HG03442 (cell line): ENCODE results near the gene EHD4.
A peak's percentile ranks its signal among the peaks of the same experiment; 100 is the strongest.

ENCODE experiments used
- ATAC-seq: cut with Tn5 transposase; IDR thresholded peaks from one replicate; pipeline ENCODE4 v1.9.1; 2021; ENCODE audit warnings: mild to moderate bottlenecking, moderate library complexity; ENCODE audit not compliant: unreplicated experiment

Gene EHD4

GRCh38 chr15:41939986-41940385, 32.4 kb downstream of the EHD4 start:
- ATAC-seq: no peak

DNA sequence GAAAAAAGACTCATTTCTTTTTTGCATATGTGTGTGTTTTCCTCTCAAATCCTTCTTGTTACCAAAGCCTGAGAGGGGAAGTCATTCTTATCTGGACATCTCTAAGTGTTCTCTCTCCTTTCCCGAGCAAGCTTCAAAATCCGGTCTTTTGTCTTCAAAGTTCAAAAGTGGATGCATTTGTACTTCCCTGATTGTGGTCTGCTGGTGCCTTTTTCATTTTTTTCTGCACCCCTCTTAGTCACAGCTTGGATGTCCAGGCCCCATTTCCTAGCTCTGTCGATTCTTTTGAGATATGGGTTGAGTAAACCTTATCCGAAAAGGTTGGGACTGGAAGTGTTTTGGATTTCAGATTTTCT, 34.8 kb downstream of the EHD4 start:
- no peak for ATAC-seq

DNA sequence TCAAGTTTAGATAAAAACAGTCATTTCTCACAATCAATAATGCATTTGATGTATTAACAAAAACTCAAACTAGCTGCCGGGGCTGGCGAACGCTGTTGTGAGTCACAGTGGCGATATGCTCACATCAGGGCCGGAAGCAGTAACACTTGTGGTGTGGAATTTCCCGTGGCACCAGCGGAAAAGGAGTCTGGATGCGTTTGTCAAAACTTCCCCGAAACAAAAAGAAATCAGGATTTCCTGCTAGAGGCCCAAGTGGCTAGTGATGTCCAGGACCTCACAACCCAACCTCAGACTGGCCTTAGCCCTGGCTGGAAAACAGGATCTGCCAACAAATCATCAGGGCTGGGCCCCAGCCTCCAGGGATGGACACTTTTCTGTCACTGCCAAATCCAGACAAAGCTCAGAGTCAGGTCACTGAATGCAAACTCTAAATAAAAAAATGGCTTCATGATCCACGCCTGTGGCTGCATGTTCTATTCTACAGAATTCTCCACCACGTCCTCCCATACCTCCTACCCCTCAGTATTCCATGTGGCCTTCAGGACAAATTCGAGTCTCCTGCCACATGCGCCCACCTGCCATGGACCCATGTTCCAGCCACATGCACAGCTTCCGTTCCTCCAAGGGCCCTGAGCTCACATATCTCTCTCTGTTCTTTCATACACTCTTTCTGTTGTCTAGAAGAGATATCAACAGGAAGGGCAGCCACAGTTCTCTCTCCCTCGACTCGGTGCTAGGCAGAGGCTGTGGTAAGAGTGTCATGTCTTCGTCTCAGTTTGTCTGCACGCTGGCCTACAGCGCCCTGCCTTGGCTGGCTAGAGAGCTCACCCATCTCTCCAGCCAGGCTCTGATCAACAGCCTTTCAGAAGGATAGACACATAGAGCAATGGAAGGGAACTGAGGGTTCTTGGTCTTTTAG, 35.4 kb downstream of the EHD4 start:
- ATAC-seq: no peak

DNA sequence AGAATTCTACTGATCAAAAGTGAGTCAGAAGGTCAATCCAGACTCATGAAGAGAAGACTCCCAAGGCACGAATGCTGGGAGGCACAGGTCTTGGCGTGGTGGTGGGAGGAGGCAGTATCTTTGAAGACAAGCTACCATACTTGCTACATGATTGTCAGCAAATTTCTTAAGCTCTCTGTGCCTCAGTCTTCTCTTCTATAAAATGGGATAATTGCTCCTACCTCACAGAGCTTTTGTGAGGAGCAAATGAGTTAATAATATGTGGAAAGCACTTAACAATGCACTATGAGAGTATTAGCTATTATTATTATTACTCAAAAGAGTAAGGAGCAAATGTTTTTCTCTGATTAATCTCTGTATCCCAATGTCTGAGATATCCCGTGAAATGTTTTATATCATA, 36.2 kb downstream of the EHD4 start:
- no peak for ATAC-seq

- ATAC-seq: no peak
Measured at GRCh38 chr15:41935566-41936020, 36.8 kb downstream of the EHD4 start.

- peak; percentile 34 for ATAC-seq
Measured at GRCh38 chr15:41934843-41935242, 37.5 kb downstream of the EHD4 start.

DNA sequence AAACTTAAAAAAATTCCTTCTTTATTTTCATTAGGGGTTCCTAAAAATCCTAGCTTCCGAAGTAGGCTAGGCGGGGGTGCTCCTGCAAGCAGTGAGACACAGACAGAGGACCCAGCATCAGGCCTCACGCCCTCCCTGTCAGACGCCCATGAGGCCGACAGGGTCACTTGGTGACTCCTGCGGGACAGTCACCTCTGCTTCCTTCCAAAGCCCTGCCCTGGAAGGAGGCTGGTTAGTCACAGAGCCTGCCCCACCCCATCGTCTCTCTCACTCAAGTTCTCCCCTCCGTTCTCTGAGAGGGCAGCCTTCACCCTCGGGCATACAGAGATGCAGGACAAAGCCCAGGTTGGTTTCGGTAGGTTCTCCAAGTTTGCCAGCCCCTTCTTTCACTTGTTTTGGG, 38.6 kb downstream of the EHD4 start:
- ATAC-seq: no peak

DNA sequence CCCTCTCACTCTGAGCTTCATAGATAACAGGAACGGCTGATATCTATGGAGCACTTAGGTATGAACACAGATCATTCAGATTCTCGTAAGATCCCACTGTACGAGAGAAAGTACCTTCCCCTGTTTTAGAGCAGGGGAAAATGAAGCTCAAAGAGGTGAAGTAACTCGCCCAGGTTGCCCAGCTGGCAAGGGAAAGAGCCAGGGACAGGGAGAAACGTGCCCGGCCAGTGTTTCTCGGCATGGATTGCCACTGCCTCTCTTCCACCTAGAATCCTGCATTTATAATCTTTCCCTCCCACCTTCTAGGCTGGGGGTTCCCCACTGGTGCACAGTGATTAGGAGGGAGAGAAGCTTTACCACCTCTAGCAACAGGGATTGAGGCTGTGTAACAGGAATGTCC, 39.0 kb downstream of the EHD4 start:
- no peak for ATAC-seq

- no peak for ATAC-seq
Measured at GRCh38 chr15:41932511-41933289, 39.7 kb downstream of the EHD4 start.

GRCh38 chr15:41932101-41932500, 40.3 kb downstream of the EHD4 start:
- ATAC-seq: no peak

DNA sequence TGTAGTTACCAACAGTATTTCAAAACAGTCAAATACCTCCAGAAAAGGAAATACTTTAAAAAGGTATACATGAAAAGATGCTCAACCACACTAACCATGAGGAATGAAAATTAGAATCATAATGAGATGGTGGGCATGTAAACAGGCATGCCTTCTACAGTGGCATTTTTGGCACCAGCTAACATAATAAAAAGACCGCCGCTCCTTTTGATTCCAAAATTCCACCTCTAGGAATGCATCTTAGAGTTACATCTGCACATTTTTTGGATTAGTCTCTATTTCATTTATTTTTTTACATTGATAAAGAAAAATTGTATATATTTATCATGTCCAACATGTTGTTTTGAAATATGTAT, 41.5 kb downstream of the EHD4 start:
- no peak for ATAC-seq

DNA sequence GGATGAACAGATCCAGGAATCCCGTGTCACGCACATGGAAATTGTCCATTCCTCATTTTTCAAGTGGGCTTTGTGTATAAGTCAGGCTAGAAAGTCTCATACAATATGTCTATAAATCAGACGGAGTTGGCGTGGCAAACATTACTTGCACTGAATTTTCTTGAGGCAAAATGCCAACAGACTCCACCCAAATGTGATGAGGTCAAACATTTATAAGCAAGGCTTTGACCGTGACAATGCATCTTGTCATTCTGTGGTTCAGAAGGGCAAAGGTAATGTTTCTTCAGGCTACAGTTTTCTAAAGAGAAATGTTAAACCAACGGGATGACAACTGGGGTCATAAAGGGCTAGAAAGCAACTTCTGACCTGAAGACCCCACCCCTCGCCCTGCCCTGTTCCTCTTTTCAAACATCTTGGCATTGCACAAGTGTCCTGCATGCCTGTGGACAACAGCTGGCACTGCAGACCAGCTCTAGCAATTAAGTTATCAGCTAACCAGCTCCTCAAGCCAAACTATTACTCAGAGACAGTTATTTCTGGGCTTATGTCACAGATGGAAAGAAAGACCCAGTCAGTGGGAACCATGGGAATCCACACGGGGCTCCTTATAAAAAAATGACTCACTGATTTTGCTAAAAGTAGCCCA, 42.0 kb downstream of the EHD4 start:
- ATAC-seq: no peak

GRCh38 chr15:41928637-41929620, 43.4 kb downstream of the EHD4 start:
- peak; percentile 69 for ATAC-seq

DNA sequence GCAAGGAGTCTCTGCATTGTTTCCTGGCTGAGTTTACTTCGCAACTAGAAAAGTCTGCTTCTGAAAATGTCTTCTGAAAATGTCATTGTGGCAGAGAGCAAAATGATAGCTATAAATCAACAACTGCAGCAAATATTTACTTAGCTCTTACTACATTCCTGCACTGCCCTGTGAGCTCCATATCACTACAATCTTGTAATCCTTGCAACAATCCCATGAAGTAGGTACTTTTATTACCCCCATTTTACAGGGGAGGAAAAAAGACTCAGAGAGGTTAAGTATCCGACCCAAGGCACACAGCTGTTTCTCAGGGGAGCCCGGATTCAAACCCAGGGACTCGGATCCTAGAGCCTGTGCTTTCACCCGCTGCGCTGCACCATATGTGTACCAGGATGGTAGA, 44.3 kb downstream of the EHD4 start:
- no peak for ATAC-seq

- no peak for ATAC-seq
Measured at GRCh38 chr15:41927536-41927935, 44.8 kb downstream of the EHD4 start.

GRCh38 chr15:41926185-41927056, 45.9 kb downstream of the EHD4 start:
- ATAC-seq: no peak

DNA sequence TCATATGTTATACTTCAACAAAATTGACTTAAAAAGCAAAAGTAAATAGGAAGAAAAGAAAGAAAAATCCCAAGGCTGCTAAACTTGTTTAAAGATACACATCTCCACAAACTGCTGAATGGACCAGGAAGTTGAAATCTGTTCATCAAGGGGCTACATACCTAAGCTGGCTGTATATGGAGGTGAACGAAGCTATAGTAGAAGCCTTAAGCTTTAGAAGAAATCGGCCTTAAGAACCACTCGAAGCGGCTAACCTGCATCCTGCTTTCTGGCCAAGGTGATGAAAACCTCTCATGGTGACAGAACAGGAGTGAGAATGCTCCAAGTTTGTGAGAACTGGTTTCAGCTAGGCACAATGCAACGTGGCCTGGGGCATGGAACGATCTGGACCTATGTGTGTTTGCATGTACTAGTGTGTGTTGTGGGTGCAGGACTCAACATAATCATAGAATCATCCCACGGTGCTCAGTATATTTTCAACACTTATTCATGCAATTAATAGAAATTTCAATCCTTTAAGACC, 47.2 kb downstream of the EHD4 start:
- no peak for ATAC-seq

DNA sequence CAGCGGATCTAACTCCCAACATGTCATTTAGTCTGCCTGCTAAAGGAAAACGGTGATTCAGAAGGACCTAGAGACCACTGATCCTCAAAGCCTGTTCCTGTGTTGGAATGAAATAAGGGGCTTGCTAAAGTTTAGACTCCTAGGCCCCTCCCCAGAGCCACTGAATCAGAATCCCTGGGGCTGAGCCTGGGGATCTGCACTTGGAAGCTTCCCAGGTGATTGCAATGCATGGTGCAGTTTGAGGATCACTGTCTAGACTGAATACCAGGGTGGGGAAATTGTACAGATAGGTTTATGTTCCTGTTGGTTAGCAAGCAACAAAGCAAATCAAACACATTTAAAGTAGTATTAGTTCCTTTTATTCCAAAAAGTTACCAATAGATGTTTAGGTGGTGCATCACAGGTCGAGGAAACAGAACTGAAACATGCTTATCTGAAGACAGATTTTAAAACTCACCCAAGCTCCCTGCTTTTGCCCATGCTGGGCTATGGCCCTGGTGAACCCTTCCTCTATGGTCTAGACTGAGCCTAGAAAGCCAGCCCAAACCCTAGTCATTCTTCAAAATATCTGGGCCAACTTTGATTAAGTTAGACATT, 48.9 kb downstream of the EHD4 start:
- ATAC-seq: no peak

DNA sequence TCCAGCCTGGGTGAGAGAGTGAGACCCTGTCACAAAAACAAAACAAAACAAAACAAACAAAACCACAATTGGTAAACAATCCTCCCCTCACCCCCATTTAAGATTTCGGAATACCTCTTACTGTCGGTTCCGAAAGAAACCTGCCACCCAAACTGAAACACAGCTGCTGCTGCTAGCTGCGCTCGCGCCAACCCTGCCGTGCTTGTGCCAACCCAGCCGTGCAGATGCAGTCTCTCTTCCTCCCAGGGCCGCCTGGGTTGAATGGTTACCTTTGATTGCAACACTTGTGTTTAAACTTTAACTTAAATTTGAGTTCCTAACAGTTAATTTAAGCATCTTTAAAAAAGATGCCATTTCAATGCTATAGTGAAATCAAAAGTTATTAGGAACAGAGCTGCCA, 50.0 kb downstream of the EHD4 start:
- ATAC-seq: no peak
